GM18861 (cell line): ENCODE measurements around the gene APCDD1L.

Experiments used
- ATAC-seq: cut with Tn5 transposase; IDR thresholded peaks from one replicate; pipeline ENCODE4 v1.9.1; 2021; ENCODE audit not compliant: unreplicated experiment

The APCDD1L gene

DNA sequence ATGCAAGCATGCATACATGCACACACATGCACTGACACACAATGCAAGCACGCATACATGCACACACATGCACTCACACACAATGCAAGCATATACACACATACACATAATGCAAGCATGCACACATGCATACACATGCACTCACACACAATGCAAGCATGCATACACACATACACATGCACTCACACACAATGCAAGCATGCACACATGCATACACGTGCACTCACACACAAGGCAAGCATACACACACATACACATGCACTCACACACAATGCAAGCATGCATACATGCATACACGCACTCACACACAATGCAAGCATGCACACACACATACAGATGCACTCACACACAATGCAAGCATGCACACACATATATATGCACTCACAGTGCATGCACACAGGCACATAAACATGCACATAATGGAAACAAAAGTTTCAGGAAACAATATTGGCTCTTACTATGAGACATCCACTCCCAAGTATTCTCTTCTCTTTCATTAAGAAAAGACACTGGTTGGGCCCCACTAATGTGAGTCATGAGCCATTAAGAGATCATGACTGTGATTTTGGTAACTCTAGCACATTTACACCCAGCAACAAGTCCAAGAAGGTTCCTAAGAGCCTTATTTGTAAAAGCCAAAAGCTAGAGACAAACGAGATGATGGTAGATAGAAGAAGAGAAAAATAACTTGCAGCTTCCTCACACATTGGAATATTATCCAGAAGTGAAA is 22.2 kb downstream of the APCDD1L start:
- ATAC-seq = no peak

DNA sequence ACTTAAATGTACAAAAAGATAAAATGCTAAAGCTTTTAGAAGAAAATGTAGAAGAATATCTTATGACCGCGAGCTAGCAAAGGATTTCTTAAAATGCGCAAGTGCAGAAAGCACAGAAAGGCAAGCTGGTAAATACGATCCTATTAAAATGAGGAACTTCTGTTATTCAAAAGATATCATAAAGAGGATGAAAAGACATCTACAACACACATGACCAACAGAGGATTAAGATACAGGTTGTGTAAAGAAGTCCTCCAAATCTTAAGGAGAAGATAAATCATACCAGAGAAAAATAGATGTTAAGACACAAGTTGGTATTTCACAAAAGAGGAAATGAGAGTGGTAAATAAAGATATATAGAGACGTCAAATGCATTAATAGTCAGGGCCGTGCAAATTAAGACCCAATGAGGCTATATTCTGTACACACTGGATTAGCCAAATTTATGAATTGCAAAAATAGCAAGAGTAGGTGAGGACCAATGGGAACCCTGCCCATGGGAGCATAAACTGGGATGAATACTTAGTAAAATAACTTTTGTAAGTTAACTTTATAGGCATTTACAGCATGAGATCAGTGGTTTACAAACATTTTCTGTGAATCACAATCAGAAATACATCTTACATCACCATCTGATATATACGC is 23.0 kb downstream of the APCDD1L start:
- ATAC-seq = no peak

DNA sequence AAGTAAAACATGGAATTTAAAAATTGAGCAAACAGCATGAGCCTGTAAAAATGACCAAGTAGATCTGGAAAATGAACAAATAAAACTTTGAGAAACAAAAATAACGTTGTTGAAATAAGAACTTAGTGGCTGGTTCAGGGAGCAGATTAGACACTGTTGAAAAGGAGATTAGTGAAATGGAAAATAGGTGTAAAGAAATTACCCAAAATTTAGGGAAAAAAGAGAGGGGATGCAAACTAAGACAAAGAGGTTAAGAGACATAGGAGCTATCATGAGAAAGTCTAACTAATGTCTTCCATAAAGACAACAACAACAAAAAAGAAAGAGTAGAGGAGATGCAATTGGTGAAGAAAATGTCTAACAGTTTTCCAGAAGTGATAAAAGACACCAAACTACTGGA is 29.0 kb downstream of the APCDD1L start:
- no peak for ATAC-seq

GRCh38 chr20:58485393-58485792 is 29.8 kb downstream of the APCDD1L start:
- no peak for ATAC-seq

DNA sequence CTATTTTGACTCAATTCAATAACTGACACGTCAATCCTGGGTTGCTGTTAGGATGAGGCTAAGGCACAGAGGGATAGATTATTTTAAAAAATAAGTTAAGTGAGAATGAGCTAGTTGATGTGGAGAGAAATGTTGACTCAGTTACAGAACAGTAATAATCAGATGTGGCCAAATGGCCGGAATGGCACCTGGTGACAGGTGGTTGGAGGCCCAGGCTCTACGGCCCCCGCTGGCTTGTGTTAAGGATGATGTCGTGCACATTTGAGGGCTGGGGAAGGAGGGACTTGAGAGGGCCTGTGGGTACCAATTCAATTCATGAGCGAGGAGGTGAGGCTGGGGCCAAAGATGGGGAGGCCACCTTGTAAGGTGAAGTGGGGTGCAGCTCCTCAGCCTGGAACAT is 31.7 kb downstream of the APCDD1L start:
- ATAC-seq = no peak

- no peak for ATAC-seq
These were observed 32.1 kb downstream of the APCDD1L start for GRCh38 chr20:58483051-58483450.

- ATAC-seq = no peak
These were observed 32.8 kb downstream of the APCDD1L start for GRCh38 chr20:58482416-58482815.

DNA sequence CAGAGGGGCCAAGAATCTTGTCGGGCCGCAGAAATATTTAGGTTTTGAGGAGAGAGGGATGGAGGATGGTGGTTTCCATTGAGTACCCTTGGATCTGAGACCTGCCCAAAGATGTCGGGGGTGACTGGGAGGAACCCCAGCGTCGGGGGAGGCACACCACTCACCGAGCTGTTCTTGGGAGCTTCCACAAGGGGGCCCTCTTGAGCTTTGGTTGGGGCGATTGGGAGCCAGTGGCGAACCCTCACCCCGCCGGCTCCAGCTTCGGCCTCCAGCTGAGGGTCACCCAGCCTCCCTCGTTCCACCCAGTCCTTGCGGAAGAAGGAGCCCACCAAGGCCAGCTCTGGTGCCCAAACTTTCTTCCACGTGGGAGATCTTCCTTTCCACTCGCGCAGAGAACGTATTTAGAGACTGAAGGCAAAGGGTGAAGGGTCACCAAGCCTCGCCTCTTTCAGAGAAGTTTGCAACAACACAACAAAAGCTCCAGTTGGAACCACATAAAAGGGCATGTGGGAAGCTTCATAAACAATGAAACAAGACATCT is 33.6 kb downstream of the APCDD1L start:
- no peak for ATAC-seq

GRCh38 chr20:58480551-58481336 is 34.5 kb downstream of the APCDD1L start:
- no peak for ATAC-seq

GRCh38 chr20:58479726-58480440 is 35.3 kb downstream of the APCDD1L start:
- ATAC-seq = no peak

GRCh38 chr20:58478141-58478805 is 36.9 kb downstream of the APCDD1L start:
- no peak for ATAC-seq

DNA sequence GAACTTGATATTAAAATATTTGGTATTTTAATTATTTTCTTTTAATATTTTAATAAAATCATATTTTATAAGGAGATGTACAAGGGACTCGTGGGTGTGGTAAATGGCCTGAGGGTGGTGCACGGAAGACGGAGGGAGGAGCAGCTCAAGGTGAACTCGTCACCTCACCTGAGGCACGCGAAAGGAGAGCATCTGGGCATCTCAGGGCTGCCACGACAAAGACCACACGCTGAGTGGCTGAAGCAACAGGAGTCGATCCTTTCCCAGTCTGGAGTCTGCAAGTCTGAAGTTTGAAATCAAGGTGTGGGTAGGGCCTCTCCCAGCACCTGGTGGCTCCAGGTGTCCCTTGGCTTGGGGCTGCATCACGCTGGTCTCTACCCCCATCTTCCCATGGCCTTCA is 39.7 kb downstream of the APCDD1L start:
- no peak for ATAC-seq

DNA sequence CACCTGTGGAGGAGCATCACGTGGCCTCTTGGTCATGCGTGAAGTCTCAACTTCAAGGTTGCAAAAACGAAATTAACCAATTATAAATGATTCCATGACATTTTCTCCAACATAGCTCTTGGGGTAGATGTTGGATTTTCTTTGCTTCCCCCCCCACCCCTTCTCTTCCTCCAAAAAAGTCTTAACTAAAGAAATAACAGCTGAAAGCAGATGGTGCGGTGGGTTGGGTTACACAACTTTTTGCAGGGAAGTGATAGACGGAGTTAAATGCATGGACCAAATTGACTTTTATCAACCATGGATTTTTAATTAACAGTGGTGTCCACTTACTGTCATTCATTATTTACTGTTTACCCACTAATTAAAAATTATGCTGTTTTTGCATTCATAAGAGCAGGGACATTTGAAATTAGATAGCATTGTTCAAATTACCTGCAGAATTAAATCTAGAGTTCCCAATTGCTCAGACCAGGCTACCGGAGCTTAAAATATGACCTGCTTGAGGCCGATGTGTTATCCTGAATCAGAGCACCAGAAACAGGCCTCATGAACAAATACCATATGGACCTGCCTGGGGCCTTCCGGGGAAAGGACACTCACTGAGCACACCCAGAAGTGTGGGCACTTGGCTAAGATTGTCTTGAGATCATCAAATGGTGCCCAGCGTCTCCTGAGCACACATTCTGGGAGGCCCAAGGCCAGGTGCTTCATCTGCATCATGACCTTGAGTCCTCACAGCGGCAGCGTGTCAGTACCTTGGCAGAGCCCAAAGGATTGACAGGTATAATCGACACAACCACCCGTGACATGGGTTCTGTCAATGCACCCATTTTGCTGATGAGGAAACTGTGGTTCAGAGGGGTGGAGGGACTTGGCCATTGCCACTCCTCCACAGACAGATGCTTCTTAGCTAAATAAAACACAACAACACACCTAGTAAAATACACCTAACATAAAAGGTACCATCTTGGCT is 41.5 kb downstream of the APCDD1L start:
- ATAC-seq = no peak

DNA sequence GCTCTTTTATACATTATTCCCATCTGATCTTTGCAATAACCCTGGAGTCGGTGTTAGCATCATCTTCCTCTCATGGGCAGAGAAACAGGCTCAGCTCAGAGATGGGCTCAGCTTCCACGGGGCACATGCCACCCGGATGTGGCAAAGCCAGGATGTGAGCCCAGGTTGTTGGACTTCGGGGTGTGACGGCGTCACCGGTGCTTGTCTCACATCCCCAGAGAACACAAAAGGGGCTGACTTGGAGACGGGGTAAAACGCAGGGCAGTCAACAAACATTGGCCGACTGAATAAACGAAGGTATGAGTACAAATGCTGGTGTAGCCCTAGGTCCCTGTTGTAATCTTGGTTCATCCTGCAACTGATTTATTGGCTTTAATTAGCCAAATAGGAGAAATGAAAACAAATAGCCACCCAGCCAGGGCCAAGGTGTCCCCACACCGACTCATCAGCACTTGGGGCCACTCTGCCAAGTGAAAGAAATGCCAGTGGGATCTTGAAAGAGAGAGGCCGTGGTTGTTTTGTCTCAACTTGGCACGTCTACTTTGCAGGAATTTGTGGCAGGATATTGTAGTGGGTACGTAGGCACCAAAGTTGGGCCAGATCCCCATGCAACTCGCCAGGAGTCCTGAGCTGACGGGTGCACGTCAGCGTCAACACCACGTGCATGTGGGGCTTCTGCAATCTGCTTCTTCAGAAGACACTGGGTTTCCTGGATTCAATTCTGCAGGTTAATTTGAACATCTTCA is 42.8 kb downstream of the APCDD1L start:
- ATAC-seq = no peak

DNA sequence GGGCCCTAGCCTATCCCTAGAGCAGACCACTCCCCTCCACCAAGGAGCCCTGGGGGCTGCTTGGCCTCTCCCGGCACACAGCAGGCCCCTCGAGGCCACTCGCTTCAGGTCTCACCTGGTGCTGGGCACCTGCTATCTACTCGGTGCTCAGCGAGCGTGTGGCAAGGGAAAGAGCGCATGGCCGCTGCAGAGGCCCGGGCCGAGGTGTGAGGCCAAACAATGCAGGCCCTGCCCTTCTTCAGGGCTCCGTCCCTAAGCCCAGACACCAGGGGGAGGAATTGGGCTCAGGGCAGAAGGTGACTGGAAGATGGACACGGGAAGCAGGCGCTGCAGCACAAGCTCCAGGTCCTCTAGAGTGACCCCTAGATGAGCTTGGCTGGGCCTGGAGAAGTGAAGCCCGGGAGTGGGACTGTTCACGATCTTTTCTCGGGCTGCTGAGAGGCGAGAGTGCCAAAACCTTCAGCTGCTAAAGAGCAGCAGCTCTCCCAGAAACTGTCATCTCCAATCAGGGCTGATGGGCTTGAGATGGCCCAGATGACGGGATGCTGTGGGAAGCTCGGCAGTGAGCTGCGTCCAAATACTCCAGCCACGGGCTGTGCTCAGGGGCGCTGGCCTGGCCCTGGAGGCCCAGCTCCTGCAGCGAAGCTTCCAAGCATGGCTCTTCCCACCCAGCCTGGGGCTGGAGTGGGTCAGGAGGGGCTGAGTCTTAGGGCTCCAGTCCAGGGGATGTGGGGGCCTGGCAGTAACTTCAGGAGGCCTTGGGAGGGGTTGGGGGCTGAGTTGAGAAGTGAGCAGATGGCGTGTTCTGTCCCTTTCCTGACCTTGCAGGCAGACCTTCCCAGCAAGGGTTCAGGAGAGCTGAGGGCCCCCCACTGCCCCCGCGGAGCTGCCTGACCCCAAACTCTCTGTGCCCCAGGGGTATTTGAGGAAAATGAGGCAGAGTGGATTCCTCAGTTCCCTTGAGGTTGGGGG is 43.7 kb downstream of the APCDD1L start:
- no peak for ATAC-seq

DNA sequence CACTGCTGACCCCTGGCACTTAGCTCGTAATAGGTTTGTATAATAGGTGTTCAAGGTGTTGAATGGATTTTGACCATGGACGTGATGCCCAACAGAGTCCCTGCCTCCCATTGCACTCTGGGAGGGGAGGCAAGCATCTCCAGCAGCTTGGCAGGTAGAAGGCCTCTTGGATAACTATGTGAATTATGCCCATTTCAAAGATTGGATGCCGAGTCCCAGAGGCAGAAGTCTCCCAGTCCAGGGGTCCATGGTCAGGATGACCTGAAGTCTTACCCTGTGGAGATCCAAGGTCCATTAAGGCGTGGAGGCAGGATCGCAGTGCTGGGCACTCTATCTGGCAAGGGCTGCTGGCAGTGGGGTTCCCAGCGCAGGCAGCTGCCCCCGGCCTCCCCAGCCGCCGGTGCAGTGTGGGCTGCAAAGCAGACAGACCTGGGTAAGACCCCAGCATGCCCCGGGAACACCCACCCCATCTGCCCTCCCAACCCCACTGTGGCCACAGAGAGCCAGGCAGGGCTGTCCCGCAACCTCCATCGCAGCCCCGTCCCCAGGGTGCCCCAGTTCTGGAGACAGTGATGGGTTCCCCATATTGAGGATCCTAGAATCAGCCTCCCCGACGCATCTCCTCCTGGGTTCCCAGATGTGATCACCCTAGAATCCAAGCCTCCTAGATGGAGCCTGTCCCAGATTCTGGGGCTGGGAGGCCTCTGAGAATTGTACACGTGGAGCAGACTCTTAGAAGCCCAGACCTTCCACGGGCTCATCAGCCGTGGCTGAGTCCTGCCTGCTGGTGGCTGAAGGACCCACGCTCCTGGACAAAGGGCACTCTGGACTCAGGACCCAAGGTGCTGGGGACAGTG is 44.6 kb downstream of the APCDD1L start:
- no peak for ATAC-seq

DNA sequence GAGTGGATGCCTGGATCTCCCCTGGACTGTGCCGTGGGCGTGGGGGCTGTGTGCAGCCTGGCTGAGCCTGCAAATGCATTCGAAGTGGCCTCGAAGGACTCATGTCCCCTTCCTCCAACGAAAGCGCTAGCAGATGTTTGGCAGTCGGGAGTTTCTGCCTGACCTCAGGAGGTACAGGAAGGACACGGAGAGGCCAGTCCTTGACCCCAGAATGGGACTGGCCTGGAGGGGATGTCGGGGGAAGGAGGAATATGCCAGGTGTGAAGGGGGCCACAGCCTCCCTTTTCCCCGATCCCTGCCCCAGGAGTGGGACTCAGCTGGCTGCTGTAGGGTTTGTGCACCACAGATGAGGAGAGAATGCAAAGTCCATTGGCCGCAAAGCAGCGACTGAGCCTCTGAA is 45.6 kb downstream of the APCDD1L start:
- ATAC-seq = no peak
